DND-41 (cell line): ENCODE data around the gene YTHDF1.

ENCODE experiments used
- ATAC-seq: fragments of 200-7000 bp; cut with Tn5 transposase; 3 replicates; pipeline ENCODE4 v1.9.1; 2021; ENCODE audit warnings: low read depth; ENCODE audit not compliant: insufficient read depth
- DNase-seq: peaks from one replicate; pipeline ENCODE4 v3.0.0-alpha.2; 2020
- H2AFZ ChIP-seq: 2 replicates; pipeline ENCODE4 v1.6.0; 2012; ENCODE audit warnings: low read depth, low read length
- H3K27ac ChIP-seq: 2 replicates; pipeline ENCODE4 v1.5.1; 2012; ENCODE audit warnings: low read length, inconsistent platforms
- H3K27me3 ChIP-seq: fragments of 200-600 bp; sonication (generic); 2 replicates; pipeline ENCODE4 v1.6.0; 2012; ENCODE audit warnings: low read length, mild to moderate bottlenecking, inconsistent platforms; ENCODE audit not compliant: insufficient read depth, poor library complexity
- H3K36me3 ChIP-seq: 2 replicates; pipeline ENCODE4 v1.5.1; 2012; ENCODE audit warnings: low read length, inconsistent platforms; ENCODE audit not compliant: insufficient read depth
- H3K4me1 ChIP-seq: 2 replicates; pipeline ENCODE4 v1.5.1; 2012; ENCODE audit warnings: mild to moderate bottlenecking, low read length; ENCODE audit not compliant: insufficient read depth
- H3K4me2 ChIP-seq: 2 replicates; pipeline ENCODE4 v1.6.0; 2012; ENCODE audit warnings: mild to moderate bottlenecking, moderate library complexity, low read length, inconsistent platforms; ENCODE audit not compliant: insufficient read depth
- H3K4me3 ChIP-seq, 2 experiments: fragments of 200-600 bp in 1 of 2; shearing (Covaris generic) in 1 of 2; 2 replicates each; pipeline ENCODE4 v1.5.1; 2012 to 2016; ENCODE audit warnings: inconsistent platforms in 2 of 2, low read length in 2 of 2, mild to moderate bottlenecking in 2 of 2, low read depth in 1 of 2, moderate library complexity in 1 of 2
- H3K79me2 ChIP-seq: 2 replicates; pipeline ENCODE4 v1.6.0; 2012; ENCODE audit warnings: low read length, inconsistent platforms; ENCODE audit not compliant: insufficient read depth
- H3K9ac ChIP-seq: 2 replicates; pipeline ENCODE4 v1.6.0; 2012; ENCODE audit warnings: low read depth, mild to moderate bottlenecking, inconsistent platforms, low read length, moderate library complexity
- H3K9me3 ChIP-seq: 2 replicates; pipeline ENCODE4 v1.5.1; 2012; ENCODE audit warnings: low read length, moderate library complexity, mild to moderate bottlenecking, inconsistent platforms; ENCODE audit not compliant: insufficient read depth, severe bottlenecking
- H4K20me1 ChIP-seq: 2 replicates; pipeline ENCODE4 v1.6.0; 2012; ENCODE audit warnings: low read length; ENCODE audit not compliant: insufficient read depth
- CTCF ChIP-seq: IDR thresholded peaks from 2 replicates; pipeline ENCODE4 v1.5.1; 2012; ENCODE audit warnings: borderline replicate concordance, low read length, moderate library complexity, mild to moderate bottlenecking; ENCODE audit not compliant: poor library complexity, severe bottlenecking; ENCODE audit errors: extremely low read depth
- EZH2 ChIP-seq: IDR thresholded peaks from 3 replicates; pipeline ENCODE4 v1.6.1; 2012; ENCODE audit warnings: borderline replicate concordance, low read depth, mild to moderate bottlenecking, moderate library complexity, low read length, inconsistent platforms; ENCODE audit not compliant: severe bottlenecking

Gene YTHDF1

GRCh38 chr20:63177785-63178445, 38.0 kb downstream of the YTHDF1 start:
- H3K9me3 ChIP-seq: no peaks in the 10 kb centered on the region
- H3K79me2 ChIP-seq: no peaks in the 10 kb centered on the region
- no peak overlapping the region for H3K4me2 ChIP-seq
- TF ChIP-seq CTCF: no peak
- TF ChIP-seq EZH2: no peak
- H4K20me1 ChIP-seq: peaks cover 44% of the 10 kb centered on the region
- peaks cover 9% of the 10 kb centered on the region for H3K4me1 ChIP-seq
- H3K27me3 ChIP-seq: no peaks in the 10 kb centered on the region
- no peaks in the 10 kb centered on the region for H3K36me3 ChIP-seq
- no peak overlapping the region for H3K27ac ChIP-seq
- no peak overlapping the region for H3K4me3 ChIP-seq
- H3K9ac ChIP-seq: no peak overlapping the region
- ATAC-seq (no peak), DNase-seq (no peak)
- no peak overlapping the region for H2AFZ ChIP-seq

- TF ChIP-seq CTCF: no peak
- TF ChIP-seq EZH2: no peak
- Histone ChIP-seq H3K36me3 (no peaks in the 10 kb centered on the region), H3K9ac (no peak overlapping the region), H2AFZ (no peak overlapping the region), H3K27ac (no peak overlapping the region), H3K4me3 (no peak overlapping the region), H3K79me2 (no peaks in the 10 kb centered on the region), H4K20me1 (peaks cover 47% of the 10 kb centered on the region), H3K4me1 (peaks cover 9% of the 10 kb centered on the region), H3K9me3 (no peaks in the 10 kb centered on the region), H3K27me3 (no peaks in the 10 kb centered on the region), H3K4me2 (no peak overlapping the region)
- ATAC-seq: no peak
- DNase-seq: no peak
These were observed 38.7 kb downstream of the YTHDF1 start for GRCh38 chr20:63177134-63177784.

GRCh38 chr20:63176427-63177133, 39.4 kb downstream of the YTHDF1 start:
- H3K79me2 ChIP-seq: no peaks in the 10 kb centered on the region
- ATAC-seq (no peak), DNase-seq (no peak)
- no peak overlapping the region for H3K4me3 ChIP-seq
- H3K27ac ChIP-seq: no peak overlapping the region
- H3K9ac ChIP-seq: no peak overlapping the region
- no peak overlapping the region for H3K4me2 ChIP-seq
- H3K9me3 ChIP-seq: no peaks in the 10 kb centered on the region
- no peaks in the 10 kb centered on the region for H3K36me3 ChIP-seq
- no peak overlapping the region for H2AFZ ChIP-seq
- H3K4me1 ChIP-seq: peaks cover 9% of the 10 kb centered on the region
- TF ChIP-seq CTCF: no peak
- TF ChIP-seq EZH2: no peak
- H4K20me1 ChIP-seq: peaks cover 50% of the 10 kb centered on the region
- H3K27me3 ChIP-seq: no peaks in the 10 kb centered on the region
